Fibroblast of pulmonary artery (primary cell): ENCODE data around the gene FXYD4.
A peak's percentile ranks its signal among the peaks of the same experiment; 100 is the strongest.
"Not testable (repeated sequence)": the region's sequence is repeated elsewhere in the genome, so short reads cannot be mapped to it uniquely, and the experiment has no call there.

Source experiments
- DNase-seq: peaks from one replicate; pipeline ENCODE4 v3.0.0-alpha.2; 2010; ENCODE audit warnings: low read depth
- H3K4me3 ChIP-seq: replicated peaks from 2 replicates; pipeline ENCODE4 v1.5.1; 2011; ENCODE audit warnings: low read depth, mild to moderate bottlenecking, control low read depth, low read length, moderate library complexity
- TF ChIP-seq, protein P1 (sequence below): IDR thresholded peaks from 2 replicates; pipeline ENCODE4 v1.5.1; 2011; ENCODE audit warnings: mild to moderate bottlenecking, control low read depth, low read length, inconsistent platforms; ENCODE audit errors: missing control alignments

The FXYD4 gene

GRCh38 chr10:43417950-43418768 is 46.7 kb downstream of the FXYD4 start:
- TF ChIP-seq, protein P1, sequence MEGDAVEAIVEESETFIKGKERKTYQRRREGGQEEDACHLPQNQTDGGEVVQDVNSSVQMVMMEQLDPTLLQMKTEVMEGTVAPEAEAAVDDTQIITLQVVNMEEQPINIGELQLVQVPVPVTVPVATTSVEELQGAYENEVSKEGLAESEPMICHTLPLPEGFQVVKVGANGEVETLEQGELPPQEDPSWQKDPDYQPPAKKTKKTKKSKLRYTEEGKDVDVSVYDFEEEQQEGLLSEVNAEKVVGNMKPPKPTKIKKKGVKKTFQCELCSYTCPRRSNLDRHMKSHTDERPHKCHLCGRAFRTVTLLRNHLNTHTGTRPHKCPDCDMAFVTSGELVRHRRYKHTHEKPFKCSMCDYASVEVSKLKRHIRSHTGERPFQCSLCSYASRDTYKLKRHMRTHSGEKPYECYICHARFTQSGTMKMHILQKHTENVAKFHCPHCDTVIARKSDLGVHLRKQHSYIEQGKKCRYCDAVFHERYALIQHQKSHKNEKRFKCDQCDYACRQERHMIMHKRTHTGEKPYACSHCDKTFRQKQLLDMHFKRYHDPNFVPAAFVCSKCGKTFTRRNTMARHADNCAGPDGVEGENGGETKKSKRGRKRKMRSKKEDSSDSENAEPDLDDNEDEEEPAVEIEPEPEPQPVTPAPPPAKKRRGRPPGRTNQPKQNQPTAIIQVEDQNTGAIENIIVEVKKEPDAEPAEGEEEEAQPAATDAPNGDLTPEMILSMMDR: no peak
- no peak overlapping the region for H3K4me3 ChIP-seq
- DNase-seq: no peak

GRCh38 chr10:43419997-43420368 is 48.5 kb downstream of the FXYD4 start:
- peak overlapping the region; percentile 45 for H3K4me3 ChIP-seq
- TF ChIP-seq, protein P1: no peak
- no peak for DNase-seq

DNA sequence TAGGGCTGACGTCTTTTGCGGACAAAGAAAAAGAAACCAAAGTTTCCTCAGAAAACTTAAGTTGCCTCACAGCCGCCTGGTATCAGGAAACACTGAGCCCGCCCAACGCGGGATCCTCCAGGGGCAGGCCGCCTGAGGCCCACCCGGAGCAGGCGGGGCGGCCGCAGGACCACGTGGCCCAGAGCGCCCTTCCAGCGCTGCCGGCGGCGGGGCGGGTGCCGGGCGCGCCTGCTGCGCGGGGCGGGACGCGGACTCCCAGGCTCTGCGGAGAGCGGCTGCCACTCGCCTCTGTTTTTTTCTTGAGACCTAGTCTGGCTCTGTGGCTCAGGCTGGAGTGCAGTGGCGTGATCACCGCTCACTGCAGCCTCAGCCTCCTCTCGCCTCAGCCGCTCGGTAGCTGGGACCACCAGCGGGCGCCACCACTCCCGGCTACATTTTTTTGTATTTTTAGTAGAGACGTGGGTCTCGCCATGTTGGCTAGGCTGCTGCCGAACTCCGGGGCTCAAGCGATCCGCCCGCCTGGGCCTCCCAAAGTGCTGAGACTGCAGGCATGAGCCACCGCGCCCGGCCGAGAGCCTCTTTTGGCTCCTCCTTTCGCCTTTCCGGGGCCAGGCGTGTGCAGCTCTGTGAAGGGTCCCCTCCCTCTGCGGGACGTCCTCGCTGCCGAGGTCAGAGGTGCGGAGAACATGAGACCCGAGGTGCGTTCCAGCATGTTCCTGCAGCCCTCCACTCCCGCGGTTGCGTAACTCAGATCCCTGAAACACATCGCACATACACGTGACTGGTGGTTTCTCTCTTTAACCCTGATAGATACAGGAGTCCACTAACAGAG is 49.1 kb downstream of the FXYD4 start:
- TF ChIP-seq, protein P1: no peak
- H3K4me3 ChIP-seq: peak overlapping the region; percentile 57
- DNase-seq: peak; percentile 93

DNA sequence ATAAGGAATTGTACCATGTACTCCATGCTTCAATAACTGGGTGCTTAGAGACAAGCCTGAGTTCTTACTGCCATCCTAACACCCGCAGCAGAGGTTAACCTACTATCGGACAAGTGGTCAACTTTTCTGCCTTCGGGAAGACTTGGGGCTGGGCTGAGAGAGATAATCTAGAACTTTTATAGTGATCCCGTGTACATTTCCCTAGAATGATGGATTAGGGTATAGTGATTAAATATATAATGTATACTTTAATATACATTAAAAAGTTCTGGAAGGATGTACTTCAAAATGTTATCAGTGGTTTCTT is 49.7 kb downstream of the FXYD4 start:
- H3K4me3 ChIP-seq: peak overlapping the region; percentile 57
- TF ChIP-seq, protein P1: no peak

DNA sequence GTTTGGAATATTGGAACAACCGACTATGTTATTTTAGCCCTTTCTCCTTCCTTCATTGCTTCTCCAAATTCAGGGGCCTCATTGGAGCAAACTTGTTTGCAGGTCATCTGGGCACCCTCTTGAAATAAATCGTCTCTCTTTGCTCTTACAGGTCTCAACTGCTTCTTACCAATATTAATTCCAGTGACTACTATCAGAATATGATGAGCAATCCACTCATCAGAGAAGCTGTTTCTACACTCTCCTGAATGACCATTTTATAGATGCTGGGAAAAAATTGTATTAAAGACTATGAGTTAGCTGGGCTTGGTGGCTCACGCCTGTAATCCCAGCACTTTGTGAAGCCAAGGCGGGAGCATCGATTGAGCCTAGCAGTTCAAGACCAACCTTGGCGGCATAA is 50.1 kb downstream of the FXYD4 start:
- TF ChIP-seq, protein P1: no peak
- peak overlapping the region; percentile 57 for H3K4me3 ChIP-seq
- DNase-seq: no peak

More for the DNA sequence above, 49.7 kb downstream of the FXYD4 start:
- no peak for DNase-seq

- not testable (repeated sequence) for DNase-seq, H3K4me3 ChIP-seq
Measured at GRCh38 chr10:43421944-43422343, 50.5 kb downstream of the FXYD4 start.

GRCh38 chr10:43424416-43424815 is 53.0 kb downstream of the FXYD4 start:
- DNase-seq: no peak
- TF ChIP-seq, protein P1: no peak
- H3K4me3 ChIP-seq: no peak overlapping the region
